ENCODE data around the gene OR6K3.

OR6K3 gene

DNA sequence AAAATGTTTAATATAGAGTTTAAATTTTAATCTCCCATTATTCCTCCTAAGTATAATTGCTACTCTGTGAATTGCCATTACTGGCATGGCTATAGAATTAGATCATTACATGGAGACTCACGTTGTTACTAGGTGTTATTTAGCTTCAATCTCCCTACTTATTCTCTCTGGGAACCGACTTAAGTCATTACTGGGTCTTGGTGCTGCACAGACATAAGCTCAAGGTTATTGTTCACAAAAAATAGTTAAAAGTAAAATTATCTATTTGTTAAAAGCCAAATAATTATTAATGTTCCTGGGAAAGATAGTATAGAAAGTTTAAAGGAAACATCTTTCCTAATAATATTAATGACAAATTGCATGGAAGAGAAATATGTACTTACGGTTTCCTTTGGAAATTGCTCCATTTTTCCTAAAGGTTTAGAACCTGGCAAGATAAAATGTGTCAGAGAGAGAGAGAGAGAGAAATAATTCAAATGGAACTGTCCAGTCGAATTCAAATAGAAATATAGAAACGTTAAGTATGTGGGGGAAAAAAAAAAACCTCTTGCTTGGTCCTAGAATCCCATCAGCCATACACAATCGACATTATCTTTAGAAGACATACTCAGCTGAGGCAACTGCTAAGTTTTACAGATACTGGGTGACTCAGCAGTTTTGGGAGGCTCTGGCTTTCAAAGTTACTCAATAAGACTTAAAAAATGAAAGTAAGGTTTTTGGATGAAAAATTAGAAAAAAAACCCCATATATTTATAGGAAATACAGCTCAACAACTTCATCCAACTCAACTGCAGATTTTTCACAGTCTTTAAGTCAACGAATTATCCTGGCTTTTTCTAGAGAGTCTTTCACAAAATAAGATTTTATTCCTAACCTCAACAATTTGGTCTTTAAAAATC lies 34.2 kb downstream of the OR6K3 start, which contains the start of gene SPTA1:
Gene SPTA1 (minus strand): TSS at position 605 of the 899 bp plus-strand sequence. CDS start 198 bp downstream, at position 407.
- TF ChIP-seq, protein P1, sequence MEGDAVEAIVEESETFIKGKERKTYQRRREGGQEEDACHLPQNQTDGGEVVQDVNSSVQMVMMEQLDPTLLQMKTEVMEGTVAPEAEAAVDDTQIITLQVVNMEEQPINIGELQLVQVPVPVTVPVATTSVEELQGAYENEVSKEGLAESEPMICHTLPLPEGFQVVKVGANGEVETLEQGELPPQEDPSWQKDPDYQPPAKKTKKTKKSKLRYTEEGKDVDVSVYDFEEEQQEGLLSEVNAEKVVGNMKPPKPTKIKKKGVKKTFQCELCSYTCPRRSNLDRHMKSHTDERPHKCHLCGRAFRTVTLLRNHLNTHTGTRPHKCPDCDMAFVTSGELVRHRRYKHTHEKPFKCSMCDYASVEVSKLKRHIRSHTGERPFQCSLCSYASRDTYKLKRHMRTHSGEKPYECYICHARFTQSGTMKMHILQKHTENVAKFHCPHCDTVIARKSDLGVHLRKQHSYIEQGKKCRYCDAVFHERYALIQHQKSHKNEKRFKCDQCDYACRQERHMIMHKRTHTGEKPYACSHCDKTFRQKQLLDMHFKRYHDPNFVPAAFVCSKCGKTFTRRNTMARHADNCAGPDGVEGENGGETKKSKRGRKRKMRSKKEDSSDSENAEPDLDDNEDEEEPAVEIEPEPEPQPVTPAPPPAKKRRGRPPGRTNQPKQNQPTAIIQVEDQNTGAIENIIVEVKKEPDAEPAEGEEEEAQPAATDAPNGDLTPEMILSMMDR (IDR thresholded peaks at IDR 0.05): no peak

DNA sequence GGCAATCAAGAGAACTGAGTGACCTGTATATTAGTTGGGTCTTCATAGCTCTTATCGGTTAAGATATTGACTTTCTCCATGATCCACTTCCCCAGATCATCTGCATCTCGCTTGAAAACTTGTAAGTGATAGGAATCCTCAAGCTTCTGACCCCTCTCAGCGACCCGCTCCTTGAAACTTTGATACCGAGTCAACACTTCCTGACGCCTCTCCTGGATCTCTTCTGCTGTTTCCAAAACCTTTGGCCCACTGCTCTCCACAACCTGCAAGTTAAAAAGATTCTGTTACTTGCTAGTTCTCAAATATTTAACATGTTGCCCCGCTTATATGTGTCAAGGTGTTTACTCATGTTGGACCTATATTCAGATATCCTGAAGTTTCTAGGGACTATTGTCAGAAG lies 35.4 kb downstream of the OR6K3 start:
- TF ChIP-seq, protein P1 (IDR thresholded peaks at IDR 0.05): no peak

DNA sequence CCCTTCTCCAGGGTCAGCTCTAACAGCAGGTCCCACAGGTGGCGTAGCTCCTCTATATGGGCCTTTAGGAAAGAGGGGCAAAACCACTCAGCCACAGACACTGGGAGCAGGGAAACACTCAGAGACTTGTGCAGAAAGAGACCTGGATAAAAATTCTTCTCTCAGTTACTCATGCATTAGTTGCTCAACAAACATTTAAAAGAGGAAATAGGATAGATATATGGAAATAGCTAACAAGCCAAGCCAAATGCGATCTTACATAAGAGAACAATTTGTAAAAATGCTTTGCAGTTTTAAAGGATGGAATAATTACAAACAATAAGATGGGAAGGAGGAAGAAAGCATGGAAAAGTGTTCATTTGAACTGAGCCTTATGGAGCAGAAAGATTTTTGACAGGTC lies 38.9 kb downstream of the OR6K3 start:
- TF ChIP-seq, protein P1 (IDR thresholded peaks at IDR 0.05): no peak

DNA sequence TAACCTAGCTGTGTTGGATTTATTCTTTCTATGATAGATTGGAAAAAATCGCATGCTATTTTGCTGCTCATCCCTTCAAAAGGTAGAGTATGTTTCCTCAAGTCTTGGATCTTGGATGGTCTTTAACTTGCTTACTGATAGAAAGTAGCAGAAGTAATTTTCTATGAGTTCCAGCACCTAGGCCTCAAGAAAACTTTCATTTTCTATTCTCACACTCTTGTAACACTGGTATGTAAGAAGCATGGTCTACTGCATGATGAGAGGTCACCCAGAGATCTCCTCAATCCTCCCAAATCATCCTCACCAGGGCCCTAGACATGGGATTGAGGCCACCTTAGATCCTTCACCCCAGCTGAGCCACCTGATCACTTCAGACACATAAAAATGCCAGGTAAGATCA lies 41.2 kb downstream of the OR6K3 start:
- TF ChIP-seq, protein P1 (IDR thresholded peaks at IDR 0.05): no peak

DNA sequence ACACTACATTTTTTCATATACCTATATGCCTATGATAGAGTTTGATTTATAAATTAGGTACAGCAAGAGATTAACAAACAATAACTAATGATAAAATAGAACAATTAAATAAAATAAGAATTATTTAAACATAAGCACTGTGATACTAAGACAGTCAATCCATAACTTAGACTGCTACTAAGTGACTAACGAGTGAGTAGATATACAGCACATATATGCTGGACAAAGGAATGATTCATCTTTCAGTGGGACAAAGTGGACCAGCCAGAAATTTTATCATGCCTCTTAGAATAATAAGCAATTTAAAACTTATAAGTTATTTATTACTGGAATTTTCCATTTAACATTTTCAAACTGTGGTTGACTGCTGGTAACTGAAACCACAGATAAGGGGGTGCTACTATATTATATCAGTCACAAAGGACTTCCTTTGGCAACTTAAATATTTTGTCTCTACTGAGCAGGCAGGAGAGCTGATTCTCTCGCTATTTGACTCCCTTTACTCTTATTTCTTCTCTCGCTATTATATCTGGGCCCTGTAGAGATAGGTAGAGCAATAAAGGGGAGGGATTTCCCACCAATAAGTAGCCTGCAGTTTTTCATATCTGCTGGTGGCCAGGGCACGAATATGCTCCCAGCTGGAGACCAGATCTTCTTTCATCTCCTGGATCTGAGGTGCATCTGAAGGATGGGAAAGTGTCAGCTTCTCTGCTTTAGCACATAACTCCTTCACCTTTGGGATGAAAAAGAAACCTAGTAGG lies 44.8 kb downstream of the OR6K3 start:
- TF ChIP-seq, protein P1 (IDR thresholded peaks at IDR 0.05): no peak

DNA sequence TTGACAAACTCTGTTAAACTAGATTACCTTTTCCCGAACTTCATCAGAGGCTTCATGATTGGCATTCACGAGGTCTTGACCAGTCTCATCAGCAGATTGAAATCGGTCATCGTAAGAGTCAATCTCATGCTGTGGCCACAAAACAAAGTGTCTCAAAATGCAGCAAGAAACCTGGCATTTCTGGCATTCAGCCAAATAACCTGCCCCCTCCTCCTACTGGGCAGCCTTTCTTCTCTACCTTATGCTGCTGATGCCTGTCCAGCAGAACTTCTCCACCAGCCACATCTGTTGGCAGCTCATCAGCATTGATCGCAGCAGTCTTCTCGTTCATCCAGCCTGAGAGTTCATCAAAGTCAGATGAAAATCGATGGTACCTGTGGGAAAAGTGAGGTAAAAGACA lies 46.2 kb downstream of the OR6K3 start:
- TF ChIP-seq, protein P1 (IDR thresholded peaks at IDR 0.05): no peak

All from LNCAP (cell line).